ENCODE results near the gene WDR90.

Gene WDR90

DNA sequence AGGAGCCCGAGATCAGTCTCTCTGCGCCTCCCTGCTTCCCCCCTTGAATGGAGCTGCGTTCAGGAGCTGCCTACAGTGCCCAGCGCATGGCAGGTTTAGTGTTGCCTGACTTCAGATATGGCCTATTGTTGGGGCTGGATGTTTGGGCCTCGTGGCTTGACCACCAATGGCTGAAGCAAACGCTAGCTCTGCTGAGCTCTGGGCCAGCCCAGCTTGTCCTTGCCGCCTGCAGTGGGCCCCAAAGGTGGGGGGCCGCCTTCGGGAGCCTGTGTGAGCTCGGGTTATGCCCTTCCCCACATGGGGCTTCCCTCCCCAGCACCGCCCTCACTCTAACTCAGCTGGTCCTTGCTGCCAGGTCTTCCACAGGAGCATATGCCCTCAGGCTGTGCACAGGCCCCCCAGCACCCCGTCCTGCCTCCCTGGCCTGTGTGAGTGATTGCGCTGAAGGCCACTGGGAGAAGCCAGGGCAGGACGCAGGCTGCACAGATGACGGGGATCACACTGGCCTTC, 11.1 kb upstream of the WDR90 start:
- TF ChIP-seq, protein P1, sequence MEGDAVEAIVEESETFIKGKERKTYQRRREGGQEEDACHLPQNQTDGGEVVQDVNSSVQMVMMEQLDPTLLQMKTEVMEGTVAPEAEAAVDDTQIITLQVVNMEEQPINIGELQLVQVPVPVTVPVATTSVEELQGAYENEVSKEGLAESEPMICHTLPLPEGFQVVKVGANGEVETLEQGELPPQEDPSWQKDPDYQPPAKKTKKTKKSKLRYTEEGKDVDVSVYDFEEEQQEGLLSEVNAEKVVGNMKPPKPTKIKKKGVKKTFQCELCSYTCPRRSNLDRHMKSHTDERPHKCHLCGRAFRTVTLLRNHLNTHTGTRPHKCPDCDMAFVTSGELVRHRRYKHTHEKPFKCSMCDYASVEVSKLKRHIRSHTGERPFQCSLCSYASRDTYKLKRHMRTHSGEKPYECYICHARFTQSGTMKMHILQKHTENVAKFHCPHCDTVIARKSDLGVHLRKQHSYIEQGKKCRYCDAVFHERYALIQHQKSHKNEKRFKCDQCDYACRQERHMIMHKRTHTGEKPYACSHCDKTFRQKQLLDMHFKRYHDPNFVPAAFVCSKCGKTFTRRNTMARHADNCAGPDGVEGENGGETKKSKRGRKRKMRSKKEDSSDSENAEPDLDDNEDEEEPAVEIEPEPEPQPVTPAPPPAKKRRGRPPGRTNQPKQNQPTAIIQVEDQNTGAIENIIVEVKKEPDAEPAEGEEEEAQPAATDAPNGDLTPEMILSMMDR (IDR thresholded peaks at IDR 0.05; ENCODE audit: low read depth, low read length) = no peak
- in situ Hi-C loops (cut with HindIII; ENCODE audit: low sequenced_read_pairs) = no loop called here
- H3K4me3 ChIP-seq (ENCODE audit: low read depth, low read length) = no peak overlapping the region
- DNase-seq (ENCODE audit: low read depth, low spot score) = no peak

DNA sequence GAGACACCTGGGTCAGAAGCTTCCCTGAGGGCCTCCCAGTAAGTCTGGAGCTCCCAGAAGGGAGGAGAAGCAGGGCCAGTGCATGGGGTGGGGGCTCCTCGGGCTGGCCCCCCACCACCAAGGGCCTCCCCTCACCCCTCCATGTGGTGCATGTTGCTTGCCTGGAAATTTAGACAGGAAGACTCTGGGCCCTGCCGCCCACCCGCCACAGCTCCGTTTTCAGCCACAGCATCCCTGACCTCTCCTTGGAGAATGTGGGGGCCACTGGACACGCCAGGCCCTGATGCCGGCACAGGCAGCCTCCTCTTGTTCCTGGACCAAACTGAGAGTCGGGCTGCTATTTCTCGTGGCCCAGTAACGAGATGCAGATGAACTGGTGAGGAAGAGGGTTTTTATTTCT, 10.3 kb upstream of the WDR90 start:
- no peak overlapping the region for H3K4me3 ChIP-seq (ENCODE audit: low read depth, low read length)
- in situ Hi-C loops (cut with HindIII; ENCODE audit: low sequenced_read_pairs) = no loop called here
- no peak for DNase-seq (ENCODE audit: low read depth, low spot score)
- TF ChIP-seq, protein P1 (IDR thresholded peaks at IDR 0.05; ENCODE audit: low read depth, low read length) = no peak

DNA sequence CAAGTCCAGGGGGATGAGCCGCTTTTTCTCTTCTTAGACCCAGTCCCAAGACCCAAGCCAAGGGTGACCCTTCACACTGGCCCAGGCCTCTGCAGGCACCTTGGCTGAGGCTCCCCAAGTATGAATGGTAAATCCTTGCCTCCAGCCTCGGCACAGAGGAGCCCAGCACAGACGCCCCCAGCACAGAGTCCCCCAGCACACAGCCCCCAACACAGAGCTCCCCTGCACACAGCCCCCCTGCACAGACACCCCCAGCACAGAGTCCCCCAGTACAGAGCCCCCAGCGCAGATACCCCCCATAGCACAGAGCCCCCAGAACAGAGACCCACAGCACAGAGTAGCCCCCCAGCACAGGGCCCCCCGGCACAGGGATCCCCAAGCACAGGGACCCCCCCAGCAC, 8.6 kb upstream of the WDR90 start:
- in situ Hi-C loops (cut with HindIII; ENCODE audit: low sequenced_read_pairs) = no loop called here
- no peak overlapping the region for H3K4me3 ChIP-seq (ENCODE audit: low read depth, low read length)
- DNase-seq (ENCODE audit: low read depth, low spot score) = no peak
- TF ChIP-seq, protein P1 (IDR thresholded peaks at IDR 0.05; ENCODE audit: low read depth, low read length) = no peak

DNA sequence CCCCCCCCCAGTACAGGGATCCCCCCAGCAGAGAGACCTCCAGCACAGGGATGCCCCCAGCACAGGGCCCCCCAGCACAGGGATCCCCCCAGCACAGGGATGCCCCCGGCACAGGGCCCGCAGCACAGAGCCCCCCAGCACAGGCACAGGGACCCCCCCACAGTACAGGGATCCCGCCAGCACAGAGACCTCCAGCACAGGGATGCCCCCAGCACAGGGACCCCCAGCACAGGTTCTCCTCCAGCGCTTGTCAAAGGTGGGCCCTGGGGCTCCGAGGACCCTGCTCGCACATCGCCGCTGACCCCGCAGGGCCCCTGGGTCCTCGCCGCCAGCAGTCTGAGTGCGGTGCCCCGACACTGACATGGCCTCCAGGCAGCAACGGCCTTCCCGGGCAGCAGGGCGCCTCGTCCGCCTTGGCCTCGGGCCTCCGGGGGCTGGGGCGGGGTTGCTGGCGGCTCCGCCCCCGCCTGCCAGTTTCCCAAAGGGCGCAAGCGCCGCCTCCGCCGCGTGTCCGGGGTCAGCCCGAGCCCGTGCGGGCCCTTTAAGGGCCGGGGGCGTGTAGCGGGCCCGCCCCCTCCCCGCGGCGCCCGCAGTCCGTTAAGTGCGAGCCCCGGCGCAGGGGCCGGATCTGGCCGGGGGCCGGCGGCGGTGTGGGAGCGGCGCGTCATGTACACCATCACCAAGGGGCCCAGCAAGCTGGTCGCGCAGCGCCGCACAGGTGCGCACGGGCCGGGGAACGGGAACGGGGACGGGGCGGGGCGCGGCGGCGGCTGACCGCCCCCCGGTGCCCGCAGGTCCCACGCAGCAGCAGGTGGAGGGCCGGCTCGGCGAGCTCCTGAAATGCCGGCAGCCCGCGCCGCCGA, 7.6 kb upstream of the WDR90 start, which contains the start of gene MCRIP2:
Gene MCRIP2, plus strand, starts transcription at position 503 of the 863 bp plus-strand sequence. Its CDS starts 164 bp downstream, at position 667.
- DNase-seq (ENCODE audit: low read depth, low spot score) = peak; percentile 55
- peak within 1 kb of the TSS; percentile 50 for H3K4me3 ChIP-seq (ENCODE audit: low read depth, low read length)
- TF ChIP-seq, protein P1 (IDR thresholded peaks at IDR 0.05; ENCODE audit: low read depth, low read length) = no peak
- in situ Hi-C loops (cut with HindIII; ENCODE audit: low sequenced_read_pairs) = no loop called here

DNA sequence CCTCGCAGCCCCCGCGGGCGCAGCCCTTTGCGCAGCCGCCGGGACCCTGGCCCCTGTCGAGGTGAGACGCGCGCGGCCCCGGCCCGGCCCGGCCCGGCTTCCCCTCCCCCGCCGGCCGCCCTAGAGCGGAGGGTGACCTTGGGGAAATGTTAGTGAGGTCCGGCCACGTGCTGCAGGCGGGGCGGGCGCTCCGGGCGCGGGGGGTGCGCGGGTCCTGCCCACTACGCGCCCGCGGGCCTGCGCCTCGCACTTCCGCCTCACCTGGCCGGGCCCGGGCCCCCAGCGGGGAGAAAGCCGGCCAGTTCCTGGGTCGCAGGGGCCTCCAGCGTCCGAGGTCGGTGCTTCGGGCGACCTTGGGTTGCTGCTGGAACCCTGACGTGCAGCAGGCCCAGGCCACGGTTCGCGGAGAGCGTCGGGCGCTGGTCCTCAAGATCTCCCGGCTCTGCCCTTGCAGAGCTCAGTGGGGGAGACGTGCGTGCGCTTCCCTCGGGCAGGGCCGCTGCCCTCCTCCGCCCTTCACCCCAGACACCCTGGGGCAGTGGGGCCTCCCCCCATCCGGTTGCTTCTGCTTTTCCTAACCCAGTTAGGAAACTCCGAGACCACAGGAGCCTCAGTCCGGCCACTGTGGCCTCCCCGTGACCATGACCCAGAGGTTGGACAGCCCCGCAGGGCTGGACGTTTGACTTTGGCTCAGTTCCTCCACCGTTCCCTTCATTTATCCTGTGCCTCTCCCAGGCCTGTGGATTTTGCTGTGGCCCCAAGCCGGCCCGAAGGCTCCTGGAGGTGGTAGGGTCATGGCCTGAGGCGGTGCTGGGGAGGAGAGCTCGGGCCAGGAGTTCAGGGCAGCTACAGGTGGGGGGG, 6.7 kb upstream of the WDR90 start:
- DNase-seq (ENCODE audit: low read depth, low spot score) = no peak
- TF ChIP-seq, protein P1 (IDR thresholded peaks at IDR 0.05; ENCODE audit: low read depth, low read length) = no peak
- H3K4me3 ChIP-seq (ENCODE audit: low read depth, low read length) = peak overlapping the region; percentile 50
- in situ Hi-C loops (cut with HindIII; ENCODE audit: low sequenced_read_pairs) = no loop called here

DNA sequence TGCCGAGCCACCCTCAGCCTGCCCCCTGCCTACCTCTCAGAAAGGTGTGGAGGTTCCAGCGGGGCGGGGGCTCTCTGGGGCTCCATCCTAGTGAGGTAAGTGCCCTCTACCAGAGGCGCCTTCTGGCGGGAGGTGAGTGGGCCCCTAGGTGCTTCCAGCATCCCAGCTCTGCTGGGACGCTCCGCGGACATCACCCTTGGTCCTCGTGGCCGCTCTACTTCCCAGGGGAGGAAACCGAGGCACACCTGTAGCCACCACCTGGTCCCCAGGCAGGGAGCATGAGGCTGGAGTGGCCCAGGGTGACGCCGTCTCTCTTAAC, 6.2 kb upstream of the WDR90 start:
- DNase-seq (ENCODE audit: low read depth, low spot score) = no peak
- H3K4me3 ChIP-seq (ENCODE audit: low read depth, low read length) = no peak overlapping the region
- TF ChIP-seq, protein P1 (IDR thresholded peaks at IDR 0.05; ENCODE audit: low read depth, low read length) = no peak
- in situ Hi-C loops (cut with HindIII; ENCODE audit: low sequenced_read_pairs) = no loop called here
